Heart left ventricle (tissue), 16 donors: ENCODE results near the gene CYB5A. TPM values are rescaled to one million over a fixed set of nuclear protein-coding genes. Genes with fewer than 3 reads are reported as not detected.

Experiments
- ATAC-seq, 4 donors: fragments of 200-7000 bp; cut with Tn5 transposase; one replicate each; pipeline ENCODE4 v1.9.1; 2020 to 2022; ENCODE audit warnings: moderate library complexity in 4 of 4, mild to moderate bottlenecking in 3 of 4, moderate number of reproducible peaks in 1 of 4
- DNase-seq, 5 donors: peaks; one replicate each; pipeline ENCODE4 v3.0.0-alpha.2; 2020
- H3K27ac ChIP-seq, 12 donors: fragments of 200-600 bp; sonication (generic) in 4 of 12; one replicate each; pipeline versions ENCODE4 v1.5.0 to v1.8.0; 2016 to 2022; ENCODE audit warnings: mild to moderate bottlenecking in 2 of 12
- H3K27me3 ChIP-seq, 9 donors: fragments of 200-600 bp; sonication (generic) in 2 of 9; one replicate each; pipeline versions ENCODE4 v1.5.1 to v1.8.0; 2016 to 2022; ENCODE audit warnings: mild to moderate bottlenecking in 3 of 9
- H3K36me3 ChIP-seq, 9 donors: fragments of 200-600 bp; sonication (generic) in 2 of 9; one replicate each; pipeline versions ENCODE4 v1.5.0 to v1.8.0; 2018 to 2022; ENCODE audit warnings: mild to moderate bottlenecking in 2 of 9
- H3K4me1 ChIP-seq, 12 donors: fragments of 200-600 bp; sonication (generic) in 4 of 12; one replicate each; pipeline versions ENCODE4 v1.5.0 to v1.8.0; 2016 to 2022; ENCODE audit warnings: mild to moderate bottlenecking in 3 of 12
- H3K4me3 ChIP-seq, 12 donors: fragments of 200-600 bp; sonication (generic) in 4 of 12; one replicate each; pipeline versions ENCODE4 v1.5.0 to v1.8.0; 2017 to 2022; ENCODE audit warnings: mild to moderate bottlenecking in 9 of 12, moderate library complexity in 4 of 12
- H3K9me3 ChIP-seq, 12 donors: fragments of 200-600 bp; sonication (generic) in 4 of 12; one replicate each; pipeline versions ENCODE4 v1.5.0 to v1.8.0; 2016 to 2022; ENCODE audit warnings: mild to moderate bottlenecking in 1 of 12
- POLR2A ChIP-seq, 2 donors: fragments of 450-650 bp; IDR thresholded peaks; one replicate each; pipeline ENCODE4 v1.6.1; 2017; ENCODE audit warnings: antibody characterized with exemption in 2 of 2, mild to moderate bottlenecking in 2 of 2, moderate library complexity in 2 of 2
- WGBS, 4 donors: extraction: QIAGEN DNeasy Blood & Tissue Kit in 2 of 4; methylation state at CpG; one replicate each; pipeline versions ENCODE4 v1.1.5 to v1.1.7; 2013 to 2018; 5-methylcytosine and 5-hydroxymethylcytosine counted together
- intact Hi-C, 10 donors: fragments of 100-400 bp; cut with DNase I; formaldehyde crosslinking; loops; one replicate each; pipeline versions ENCODE4 v1.11.1 to v1.14.2; 2022
- polyA plus RNA-seq, 2 donors: library from polyadenylated mRNA; stranded (reverse); fragments of 200-250 nt; gene quantifications; one replicate each; pipeline ENCODE4 v1.2.3, GENCODE V29; 2013
- total RNA-seq, 9 donors: library from RNA; depleted of rRNA in 2 of 9; stranded (reverse); fragments of >200 nt in 2 of 9; fragmentation: NEBNext Ultra II Directional in 3 of 9; extraction: Animal tissue kit (Norgen Biotek cat#: 25700) in 3 of 9; gene quantifications; one replicate each; pipeline versions ENCODE4 v1.1.0 to v1.2.4, GENCODE V29; 2016 to 2023
- TF ChIP-seq, protein P1 (sequence below), 12 donors: fragments of 200-600 bp; sonication (generic) in 4 of 12; IDR thresholded peaks; one replicate each; pipeline versions ENCODE4 v1.5.0 to v1.8.0; 2018 to 2022; ENCODE audit warnings: antibody characterized with exemption in 12 of 12, mild to moderate bottlenecking in 5 of 12
- donor health status: ischemic (EF 13 %, LVEDD 7.1; RV severe dilation, severe dysfunction).
- donor health status: healthy with polysubstance abuse.
- donor health status: DM: no; HTN: yes; CAD: no.
- donor health status: DM: no; HTN: no; CAD: no.
- donor health status: ischemic (EF 25% LVEDD 6.9; RV normal size, moderate dysfunction).
- donor health status: ischemic (EF 25% LVEDD 5.7; RV mildly dilated, moderate dysfunction).
- donor health status: healthy.
- donor health status: DM: yes; HTN: yes; CAD: no.
- donor health status: ischemic (EF 35%, LVEDD 5.7; RV mildly dilated, moderate dysfunction).
- donor health status: nonischemic (EF 11% LVEDD 7.7; RV severe dilation, severe dysfunction).
- donor health status: DM: yes; HTN: yes; CAD: no.
- donor health status: PGD.
- donor health status: ischemic (EF 29% LVEDD 5.4; RV normal size, mild dysfunction).
- donor health status: nonischemic (EF 23%, LVEDD 6.1; RV moderate dilation, normal function).

CYB5A gene
- total and polyA plus RNA-seq, 11 donors, result 46.5 to 146 (median 82.6) TPM

DNA sequence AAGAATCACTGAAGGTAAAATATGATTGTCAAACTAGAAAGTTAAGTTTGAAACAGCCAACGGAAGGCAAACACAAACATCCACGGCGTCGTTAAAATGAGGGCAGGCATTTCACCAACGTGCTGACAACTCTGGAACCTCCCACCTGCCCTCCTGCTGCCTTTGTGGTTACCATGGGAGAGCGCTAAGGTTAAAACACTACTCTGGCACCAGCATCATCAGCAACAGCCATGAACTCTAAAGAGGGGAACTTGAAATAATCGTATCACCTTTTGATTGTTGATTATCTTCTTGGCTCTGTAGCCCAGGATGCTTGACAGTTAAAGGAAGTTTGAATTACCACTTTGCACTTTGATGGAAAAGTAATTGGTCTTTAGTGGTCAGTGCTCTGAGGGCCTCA is 34.7 kb downstream of the CYB5A start:
- H3K9me3 ChIP-seq, result no peaks in the 10 kb centered on the region
- H3K27me3 ChIP-seq, result no peaks in the 10 kb centered on the region
- intact Hi-C loops, result loop anchor here in 1 of 10 donors (5.0 kb wide), 1 partner anchor 35 kb away; the partner anchor contains the start of gene CYB5A
- peak overlapping the region in 3 of 12 donors; percentile 25 to 38 (median 35) for H3K27ac ChIP-seq
- DNase-seq (no peak), ATAC-seq (peak in 3 of 4 donors; percentile 44 to 68 (median 64))
- peaks cover 0 to 30% (median 19%) of the 10 kb centered on the region in 12 donors for H3K4me1 ChIP-seq
- H3K36me3 ChIP-seq, result peaks cover 0 to 55% (median 21%) of the 10 kb centered on the region in 9 donors
- TF ChIP-seq, protein P1, sequence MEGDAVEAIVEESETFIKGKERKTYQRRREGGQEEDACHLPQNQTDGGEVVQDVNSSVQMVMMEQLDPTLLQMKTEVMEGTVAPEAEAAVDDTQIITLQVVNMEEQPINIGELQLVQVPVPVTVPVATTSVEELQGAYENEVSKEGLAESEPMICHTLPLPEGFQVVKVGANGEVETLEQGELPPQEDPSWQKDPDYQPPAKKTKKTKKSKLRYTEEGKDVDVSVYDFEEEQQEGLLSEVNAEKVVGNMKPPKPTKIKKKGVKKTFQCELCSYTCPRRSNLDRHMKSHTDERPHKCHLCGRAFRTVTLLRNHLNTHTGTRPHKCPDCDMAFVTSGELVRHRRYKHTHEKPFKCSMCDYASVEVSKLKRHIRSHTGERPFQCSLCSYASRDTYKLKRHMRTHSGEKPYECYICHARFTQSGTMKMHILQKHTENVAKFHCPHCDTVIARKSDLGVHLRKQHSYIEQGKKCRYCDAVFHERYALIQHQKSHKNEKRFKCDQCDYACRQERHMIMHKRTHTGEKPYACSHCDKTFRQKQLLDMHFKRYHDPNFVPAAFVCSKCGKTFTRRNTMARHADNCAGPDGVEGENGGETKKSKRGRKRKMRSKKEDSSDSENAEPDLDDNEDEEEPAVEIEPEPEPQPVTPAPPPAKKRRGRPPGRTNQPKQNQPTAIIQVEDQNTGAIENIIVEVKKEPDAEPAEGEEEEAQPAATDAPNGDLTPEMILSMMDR (IDR thresholded peaks at IDR 0.05), result no peak
- TF ChIP-seq POLR2A (IDR thresholded peaks at IDR 0.05), result no peak
- no peak overlapping the region for H3K4me3 ChIP-seq
- WGBS, 4 donors, result 44 to 52% (median 47%) methylated on average over 7 of the region's 7 CpGs

DNA sequence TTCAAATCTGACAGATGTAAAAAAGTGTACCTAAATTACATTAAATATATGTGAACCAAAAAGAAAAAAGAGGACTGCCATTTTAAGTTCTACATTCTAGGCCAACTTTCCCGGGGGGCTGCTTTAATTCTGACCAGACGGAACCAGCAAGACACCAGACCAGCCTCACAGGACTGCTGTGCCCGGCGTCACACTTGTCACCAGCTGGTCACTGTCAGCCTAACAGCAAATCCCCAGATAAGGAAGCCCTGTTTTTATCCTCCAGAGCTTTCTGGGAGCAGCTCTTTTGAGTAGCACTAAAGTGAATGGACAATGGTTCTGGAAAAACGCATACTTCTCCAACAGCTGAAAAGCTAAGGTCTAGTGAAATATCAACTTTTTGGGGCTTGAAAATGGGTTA is 35.6 kb downstream of the CYB5A start:
- Histone ChIP-seq H3K27me3 (no peaks in the 10 kb centered on the region), H3K27ac (peak overlapping the region in 9 of 12 donors; percentile 24 to 61 (median 40)), H3K36me3 (peaks cover 0 to 46% (median 12%) of the 10 kb centered on the region in 9 donors), H3K9me3 (no peaks in the 10 kb centered on the region), H3K4me1 (peaks cover 2 to 39% (median 23%) of the 10 kb centered on the region in 12 donors), H3K4me3 (no peak overlapping the region)
- WGBS, 4 donors, result 27 to 41% (median 39%) methylated on average over 5 of the region's 5 CpGs
- peak; percentile 51 to 90 (median 88) for ATAC-seq
- intact Hi-C loops, result loop anchor here in 1 of 10 donors (5.0 kb wide), 1 partner anchor 36 kb away; the partner anchor contains the start of gene CYB5A
- peak in 4 of 5 donors; percentile 37 to 52 (median 46) for DNase-seq
- TF ChIP-seq, protein P1 (IDR thresholded peaks at IDR 0.05), result no peak
- no peak for TF ChIP-seq POLR2A (IDR thresholded peaks at IDR 0.05)

DNA sequence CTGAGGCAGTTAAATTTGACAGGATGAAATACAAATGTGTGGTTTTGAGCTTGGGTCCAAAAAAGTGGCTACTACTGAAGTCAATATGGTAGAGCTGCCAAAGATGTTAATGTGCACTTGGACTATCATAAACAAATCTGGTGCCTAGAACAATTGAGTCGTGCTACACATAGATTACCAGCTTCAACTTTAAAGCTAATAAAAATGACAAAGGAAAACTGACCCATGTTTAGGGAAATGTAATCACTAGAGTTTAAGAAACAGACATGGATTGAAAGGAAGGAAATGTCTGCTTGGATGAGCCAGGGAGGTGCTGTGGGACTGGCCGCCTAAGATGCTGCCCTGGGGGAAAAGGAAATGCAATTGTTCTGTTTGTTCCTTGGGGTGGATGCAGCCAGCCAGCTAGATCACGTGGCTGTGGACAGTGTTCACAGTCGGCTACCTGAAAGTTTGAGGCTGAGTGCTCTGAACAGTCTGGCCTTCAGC is 36.6 kb downstream of the CYB5A start:
- H3K27ac ChIP-seq, result peak overlapping the region in 9 of 12 donors; percentile 3 to 65 (median 25)

DNA sequence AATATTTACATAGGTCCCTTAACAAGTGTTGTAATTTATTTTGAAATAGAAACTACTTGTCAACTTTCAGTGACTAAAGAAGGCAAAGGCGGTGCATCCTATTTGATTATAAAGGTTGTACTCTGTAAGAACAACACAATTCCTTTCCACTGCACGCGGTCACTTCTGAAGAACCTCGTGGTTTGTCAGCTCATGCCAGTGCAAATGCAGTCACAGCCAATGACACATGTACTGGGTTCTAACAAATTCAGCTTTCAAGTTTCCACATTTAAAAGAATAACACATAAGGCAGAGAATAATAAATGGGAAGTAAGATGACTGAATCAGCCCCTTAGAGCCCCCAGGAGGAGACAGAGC is 39.7 kb downstream of the CYB5A start:
- TF ChIP-seq, protein P1 (IDR thresholded peaks at IDR 0.05), result no peak
- TF ChIP-seq POLR2A (IDR thresholded peaks at IDR 0.05), result no peak
- DNase-seq (no peak), ATAC-seq (no peak)
- Histone ChIP-seq H3K9me3 (no peaks in the 10 kb centered on the region), H3K27me3 (no peaks in the 10 kb centered on the region), H3K4me1 (peaks cover 2 to 38% (median 27%) of the 10 kb centered on the region in 12 donors), H3K27ac (peak overlapping the region in 2 of 12 donors; percentile 72 to 77), H3K36me3 (peaks cover 0 to 21% (median 6%) of the 10 kb centered on the region in 9 donors), H3K4me3 (no peak overlapping the region)
- intact Hi-C loops, result loop anchor here in 1 of 10 donors (5.0 kb wide), 1 partner anchor 40 kb away; the partner anchor contains the start of gene CYB5A
- WGBS, 4 donors, result 74 to 83% (median 82%) methylated on average over 4 of the region's 4 CpGs

More for the DNA sequence above, 36.6 kb downstream of the CYB5A start:
- DNase-seq (peak in 2 of 5 donors; percentile 27 to 40), ATAC-seq (peak in 3 of 4 donors; percentile 52 to 70 (median 63))
- Histone ChIP-seq H3K9me3 (no peaks in the 10 kb centered on the region), H3K4me3 (no peak overlapping the region), H3K36me3 (peaks cover 0 to 36% (median 9%) of the 10 kb centered on the region in 9 donors), H3K27me3 (no peaks in the 10 kb centered on the region), H3K4me1 (peaks cover 2 to 44% (median 27%) of the 10 kb centered on the region in 12 donors)
- 35 to 54% (median 40%) methylated on average over 4 of the region's 4 CpGs for WGBS, 4 donors
- intact Hi-C loops, result loop anchor here in 1 of 10 donors (5.0 kb wide), 1 partner anchor 37 kb away; the partner anchor contains the start of gene CYB5A
- TF ChIP-seq, protein P1 (IDR thresholded peaks at IDR 0.05), result no peak
- no peak for TF ChIP-seq POLR2A (IDR thresholded peaks at IDR 0.05)
